OCI-LY3 (cell line): ENCODE data around the gene LIF.

Experiments
- EZH2phosphoT487 ChIP-seq: fragments of 200-600 bp; shearing (Covaris generic); IDR thresholded peaks from 2 replicates; pipeline ENCODE4 v1.6.1; 2018; ENCODE audit warnings: antibody characterized with exemption, mixed run types, low read depth
- TF ChIP-seq, protein P1 (sequence below): fragments of 200-600, 300-600 bp; sonication (generic); IDR thresholded peaks from 2 replicates; pipeline ENCODE4 v1.5.1; 2014; ENCODE audit warnings: antibody characterized with exemption, low read length, low read depth

GRCh38 chr22:30212363-30212995 lies 34.1 kb downstream of the LIF start:
- TF ChIP-seq, protein P1, sequence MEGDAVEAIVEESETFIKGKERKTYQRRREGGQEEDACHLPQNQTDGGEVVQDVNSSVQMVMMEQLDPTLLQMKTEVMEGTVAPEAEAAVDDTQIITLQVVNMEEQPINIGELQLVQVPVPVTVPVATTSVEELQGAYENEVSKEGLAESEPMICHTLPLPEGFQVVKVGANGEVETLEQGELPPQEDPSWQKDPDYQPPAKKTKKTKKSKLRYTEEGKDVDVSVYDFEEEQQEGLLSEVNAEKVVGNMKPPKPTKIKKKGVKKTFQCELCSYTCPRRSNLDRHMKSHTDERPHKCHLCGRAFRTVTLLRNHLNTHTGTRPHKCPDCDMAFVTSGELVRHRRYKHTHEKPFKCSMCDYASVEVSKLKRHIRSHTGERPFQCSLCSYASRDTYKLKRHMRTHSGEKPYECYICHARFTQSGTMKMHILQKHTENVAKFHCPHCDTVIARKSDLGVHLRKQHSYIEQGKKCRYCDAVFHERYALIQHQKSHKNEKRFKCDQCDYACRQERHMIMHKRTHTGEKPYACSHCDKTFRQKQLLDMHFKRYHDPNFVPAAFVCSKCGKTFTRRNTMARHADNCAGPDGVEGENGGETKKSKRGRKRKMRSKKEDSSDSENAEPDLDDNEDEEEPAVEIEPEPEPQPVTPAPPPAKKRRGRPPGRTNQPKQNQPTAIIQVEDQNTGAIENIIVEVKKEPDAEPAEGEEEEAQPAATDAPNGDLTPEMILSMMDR, result no peak
- no peak for TF ChIP-seq EZH2phosphoT487
